SH-SY5Y (cell line): ENCODE data around the gene TTC13.

Source experiments
- GATA2 ChIP-seq: IDR thresholded peaks from 2 replicates; pipeline ENCODE4 v1.6.1; 2011; ENCODE audit warnings: mild to moderate bottlenecking, low read depth, low read length
- GATA3 ChIP-seq: IDR thresholded peaks from 2 replicates; pipeline ENCODE4 v1.6.1; 2011; ENCODE audit warnings: low read depth, mild to moderate bottlenecking, low read length, moderate library complexity

- TF ChIP-seq GATA3 = no peak
- no peak for TF ChIP-seq GATA2
Observed at GRCh38 chr1:230994860-230995259, 16.2 kb upstream of the TTC13 start.
